ENCODE results near the gene SOX11.

SOX11 gene

DNA sequence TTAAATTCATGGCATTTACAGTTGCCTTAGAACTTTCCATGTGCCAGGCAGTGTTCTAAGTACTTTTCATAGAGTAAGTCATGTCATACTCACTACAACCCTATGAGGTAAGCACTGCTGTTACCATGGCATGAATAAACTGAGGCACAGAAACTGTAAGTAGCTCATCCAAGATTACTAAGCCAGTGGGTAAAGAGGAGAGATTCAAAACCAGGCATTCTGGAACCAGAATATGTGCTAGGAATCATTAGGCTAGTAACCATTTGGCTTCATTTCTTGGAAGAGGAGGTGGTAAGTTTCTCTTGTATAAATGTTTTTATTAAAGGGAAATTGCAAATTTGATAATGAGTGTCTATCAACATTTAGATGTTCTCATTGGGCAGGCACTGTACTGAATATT, 35.1 kb downstream of the SOX11 start:
- TF ChIP-seq, protein P1, sequence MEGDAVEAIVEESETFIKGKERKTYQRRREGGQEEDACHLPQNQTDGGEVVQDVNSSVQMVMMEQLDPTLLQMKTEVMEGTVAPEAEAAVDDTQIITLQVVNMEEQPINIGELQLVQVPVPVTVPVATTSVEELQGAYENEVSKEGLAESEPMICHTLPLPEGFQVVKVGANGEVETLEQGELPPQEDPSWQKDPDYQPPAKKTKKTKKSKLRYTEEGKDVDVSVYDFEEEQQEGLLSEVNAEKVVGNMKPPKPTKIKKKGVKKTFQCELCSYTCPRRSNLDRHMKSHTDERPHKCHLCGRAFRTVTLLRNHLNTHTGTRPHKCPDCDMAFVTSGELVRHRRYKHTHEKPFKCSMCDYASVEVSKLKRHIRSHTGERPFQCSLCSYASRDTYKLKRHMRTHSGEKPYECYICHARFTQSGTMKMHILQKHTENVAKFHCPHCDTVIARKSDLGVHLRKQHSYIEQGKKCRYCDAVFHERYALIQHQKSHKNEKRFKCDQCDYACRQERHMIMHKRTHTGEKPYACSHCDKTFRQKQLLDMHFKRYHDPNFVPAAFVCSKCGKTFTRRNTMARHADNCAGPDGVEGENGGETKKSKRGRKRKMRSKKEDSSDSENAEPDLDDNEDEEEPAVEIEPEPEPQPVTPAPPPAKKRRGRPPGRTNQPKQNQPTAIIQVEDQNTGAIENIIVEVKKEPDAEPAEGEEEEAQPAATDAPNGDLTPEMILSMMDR (IDR thresholded peaks at IDR 0.05; ENCODE audit: extremely low read depth, insufficient read depth, missing control alignments), result no peak
- no peak for DNase-seq (ENCODE audit: low spot score)
- in situ Hi-C loops (cut with MboI; ENCODE audit: low pct_unique_long_range_greater_than_20kb, low sequenced_read_pairs, unreplicated experiment), result no loop called here

DNA sequence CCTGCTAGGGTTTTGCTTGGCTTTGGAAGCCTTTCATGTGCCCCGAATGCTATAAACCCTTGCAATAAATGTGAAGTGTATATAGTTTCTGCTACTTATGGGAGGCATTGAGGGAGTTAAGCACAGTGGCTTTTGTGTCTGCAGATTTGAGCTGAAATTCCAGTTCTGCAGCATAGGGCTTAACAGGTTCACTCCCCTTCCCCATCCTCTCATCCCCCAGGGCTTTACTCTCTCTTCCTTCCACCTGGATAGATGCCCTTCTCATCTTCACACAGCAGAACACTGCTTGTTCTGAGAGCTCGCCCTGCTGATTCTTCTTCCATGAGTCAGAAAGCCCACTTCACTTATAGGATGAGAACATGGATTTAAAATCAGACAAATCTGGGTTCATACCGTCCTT, 37.2 kb downstream of the SOX11 start:
- TF ChIP-seq, protein P1 (IDR thresholded peaks at IDR 0.05; ENCODE audit: extremely low read depth, insufficient read depth, missing control alignments), result no peak
- no peak for DNase-seq (ENCODE audit: low spot score)
- in situ Hi-C loops (cut with MboI; ENCODE audit: low pct_unique_long_range_greater_than_20kb, low sequenced_read_pairs, unreplicated experiment), result no loop called here

DNA sequence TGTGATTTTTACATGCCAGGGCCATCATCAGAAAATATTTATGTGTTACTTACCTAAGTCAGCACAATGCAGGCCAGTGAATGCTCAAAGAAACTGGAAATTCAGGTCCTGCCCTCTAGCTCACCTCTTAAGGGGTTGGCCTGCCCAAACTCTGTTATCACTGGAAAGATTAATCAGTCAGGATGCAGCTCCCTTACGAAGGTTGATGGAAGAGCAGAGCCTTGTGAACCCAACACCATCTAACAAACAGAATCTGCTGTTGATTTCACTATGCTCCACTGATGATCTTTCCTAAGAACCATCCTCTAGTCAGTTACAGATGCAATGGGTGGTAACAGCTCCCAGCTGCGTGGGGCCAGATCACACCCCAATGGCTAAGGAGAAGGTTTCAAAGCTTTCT, 38.2 kb downstream of the SOX11 start:
- in situ Hi-C loops (cut with MboI; ENCODE audit: low pct_unique_long_range_greater_than_20kb, low sequenced_read_pairs, unreplicated experiment), result no loop called here
- TF ChIP-seq, protein P1 (IDR thresholded peaks at IDR 0.05; ENCODE audit: extremely low read depth, insufficient read depth, missing control alignments), result no peak
- no peak for DNase-seq (ENCODE audit: low spot score)

DNA sequence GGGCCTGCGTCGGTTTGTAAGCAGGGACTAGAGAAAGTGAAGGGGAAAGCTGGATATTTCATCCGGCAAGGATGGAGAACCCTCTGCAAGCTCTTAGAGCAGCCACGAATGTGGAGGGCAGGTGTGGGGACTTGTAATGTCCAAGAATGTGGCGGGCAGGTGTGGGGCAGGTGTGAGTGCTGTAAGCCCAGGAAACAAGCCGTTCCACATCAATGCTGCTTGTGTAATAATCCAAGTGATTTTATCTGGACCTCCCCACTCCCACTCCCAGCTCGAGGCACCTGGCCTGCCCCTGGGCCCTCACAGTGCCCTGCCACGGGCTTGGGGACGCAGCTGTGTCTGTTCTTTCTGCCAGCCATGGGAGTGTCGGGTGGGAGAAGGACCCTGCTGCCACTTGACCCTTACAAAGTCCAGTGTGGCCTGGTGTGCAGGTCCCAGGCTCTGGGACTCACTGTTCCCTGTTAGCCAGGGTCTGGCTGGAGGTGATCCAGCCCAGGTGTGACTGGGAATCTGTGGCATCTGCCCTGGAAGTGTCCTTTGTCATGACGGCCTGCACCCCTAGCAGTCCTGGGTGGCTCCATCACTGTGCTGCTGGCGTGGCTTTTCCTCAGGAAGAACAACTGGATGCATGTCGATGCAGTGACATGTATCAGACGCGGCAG, 42.8 kb downstream of the SOX11 start:
- TF ChIP-seq, protein P1 (IDR thresholded peaks at IDR 0.05; ENCODE audit: extremely low read depth, insufficient read depth, missing control alignments), result no peak
- in situ Hi-C loops (cut with MboI; ENCODE audit: low pct_unique_long_range_greater_than_20kb, low sequenced_read_pairs, unreplicated experiment), result no loop called here
- DNase-seq (ENCODE audit: low spot score), result no peak

DNA sequence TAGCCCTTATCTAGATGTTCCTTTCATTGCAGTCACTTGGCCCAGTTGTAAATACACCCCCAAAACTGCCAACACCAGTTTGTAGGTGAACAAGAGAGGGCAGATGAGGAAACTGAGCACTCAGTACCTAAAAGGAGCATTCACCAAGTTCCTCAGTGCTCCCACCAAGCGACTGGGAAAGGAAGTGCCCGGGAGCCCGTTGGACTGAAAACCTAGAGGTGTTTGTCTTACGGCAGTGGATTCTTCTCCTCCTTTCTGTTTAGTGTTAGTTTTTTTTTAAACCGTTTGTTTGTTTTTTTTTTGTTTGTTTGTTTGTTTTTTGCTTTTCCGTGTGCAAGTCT, 43.3 kb downstream of the SOX11 start:
- no peak for DNase-seq (ENCODE audit: low spot score)
- TF ChIP-seq, protein P1 (IDR thresholded peaks at IDR 0.05; ENCODE audit: extremely low read depth, insufficient read depth, missing control alignments), result no peak
- in situ Hi-C loops (cut with MboI; ENCODE audit: low pct_unique_long_range_greater_than_20kb, low sequenced_read_pairs, unreplicated experiment), result no loop called here

DNA sequence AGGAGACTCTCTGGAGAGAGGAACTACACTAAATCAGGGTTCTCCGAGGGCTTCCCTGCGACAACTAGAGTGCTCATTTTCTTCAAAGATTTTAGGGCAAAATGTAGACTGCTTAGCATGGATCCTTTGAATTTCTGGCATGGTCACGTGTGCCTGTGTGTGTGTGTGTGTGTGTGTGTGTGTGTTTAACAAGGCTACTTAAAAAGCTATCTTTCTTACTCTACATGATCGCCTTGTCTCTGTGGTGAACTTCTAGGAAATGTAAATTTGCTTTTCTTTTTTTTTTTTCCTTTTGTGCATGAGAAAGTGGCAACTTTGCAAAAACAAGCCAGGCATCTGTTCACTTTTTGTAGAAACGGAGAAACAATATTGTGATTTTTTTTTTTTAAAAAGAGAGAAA, 43.9 kb downstream of the SOX11 start:
- in situ Hi-C loops (cut with MboI; ENCODE audit: low pct_unique_long_range_greater_than_20kb, low sequenced_read_pairs, unreplicated experiment), result no loop called here
- DNase-seq (ENCODE audit: low spot score), result no peak
- TF ChIP-seq, protein P1 (IDR thresholded peaks at IDR 0.05; ENCODE audit: extremely low read depth, insufficient read depth, missing control alignments), result no peak

DNA sequence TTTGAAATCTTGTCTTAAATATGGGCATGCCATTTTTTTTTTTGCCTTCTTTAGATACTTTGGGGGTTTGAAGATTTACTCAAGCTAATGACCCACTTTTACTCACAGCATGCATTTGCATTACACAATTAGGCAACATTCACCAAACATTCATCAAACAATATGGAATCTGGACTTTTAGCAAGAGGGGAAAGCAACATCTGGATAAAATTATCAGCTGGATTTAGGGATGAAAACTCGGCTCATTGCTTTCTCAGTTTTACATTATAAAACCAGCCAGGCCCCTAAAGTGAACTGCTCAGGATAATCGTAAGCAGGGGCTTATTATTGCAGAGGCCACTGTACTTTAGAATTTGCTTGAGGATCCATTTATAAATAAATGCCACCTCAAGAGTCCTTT, 44.7 kb downstream of the SOX11 start:
- DNase-seq (ENCODE audit: low spot score), result no peak
- in situ Hi-C loops (cut with MboI; ENCODE audit: low pct_unique_long_range_greater_than_20kb, low sequenced_read_pairs, unreplicated experiment), result no loop called here
- TF ChIP-seq, protein P1 (IDR thresholded peaks at IDR 0.05; ENCODE audit: extremely low read depth, insufficient read depth, missing control alignments), result no peak
